Mucosa of descending colon (tissue), 3 donors: Measurements from ENCODE around the gene GSC2. TPM values are rescaled to one million over a fixed set of nuclear protein-coding genes. Genes with fewer than 3 reads are reported as not detected.

Experiments
- ATAC-seq: fragments of 200-7000 bp; cut with Tn5 transposase; one replicate; pipeline ENCODE4 v1.9.1; 2020; ENCODE audit warnings: mild to moderate bottlenecking, moderate library complexity
- DNase-seq, 3 donors: peaks; one replicate each; pipeline ENCODE4 v3.0.0-alpha.2; 2020
- H3K36me3 ChIP-seq: fragments of 200-600 bp; one replicate; pipeline ENCODE4 v1.8.0; 2021; ENCODE audit warnings: low read depth, mild to moderate bottlenecking
- H3K4me1 ChIP-seq: fragments of 200-600 bp; one replicate; pipeline ENCODE4 v1.8.0; 2021; ENCODE audit warnings: low read depth, mild to moderate bottlenecking
- H3K4me3 ChIP-seq: fragments of 200-600 bp; one replicate; pipeline ENCODE4 v1.8.0; 2021; ENCODE audit warnings: mild to moderate bottlenecking
- H3K9me3 ChIP-seq: fragments of 200-600 bp; one replicate; pipeline ENCODE4 v1.8.0; 2021; ENCODE audit warnings: mild to moderate bottlenecking
- intact Hi-C, 2 donors: fragments of 100-400 bp; cut with DNase I in 1 of 2; cut with micrococcal nuclease in 1 of 2; formaldehyde crosslinking; loops; one replicate each; pipeline versions ENCODE4 v1.11.0 to v1.11.1; 2022; cut with DNase I, micrococcal nuclease
- total RNA-seq, 3 donors: library from RNA; stranded (reverse); fragmentation: NEBNext Ultra II Directional in 2 of 3; extraction: Animal tissue kit (Norgen Biotek cat#: 25700) in 2 of 3; gene quantifications; one replicate each; pipeline versions ENCODE4 v1.2.1 to v1.2.4, GENCODE V29; 2021 to 2023
- TF ChIP-seq, protein P1 (sequence below): fragments of 200-600 bp; IDR thresholded peaks from one replicate; pipeline ENCODE4 v1.8.0; 2022; ENCODE audit warnings: antibody characterized with exemption, mild to moderate bottlenecking
- donor health status: DM: no; HTN: no; CAD: no; lungs with moderate emphysema.
- donor health status: DM: no; HTN: no; CAD: no.
- donor health status: DM: no; HTN: yes; CAD: no.

The GSC2 gene
- total RNA-seq, 3 donors from 2014 or later: not detected

DNA sequence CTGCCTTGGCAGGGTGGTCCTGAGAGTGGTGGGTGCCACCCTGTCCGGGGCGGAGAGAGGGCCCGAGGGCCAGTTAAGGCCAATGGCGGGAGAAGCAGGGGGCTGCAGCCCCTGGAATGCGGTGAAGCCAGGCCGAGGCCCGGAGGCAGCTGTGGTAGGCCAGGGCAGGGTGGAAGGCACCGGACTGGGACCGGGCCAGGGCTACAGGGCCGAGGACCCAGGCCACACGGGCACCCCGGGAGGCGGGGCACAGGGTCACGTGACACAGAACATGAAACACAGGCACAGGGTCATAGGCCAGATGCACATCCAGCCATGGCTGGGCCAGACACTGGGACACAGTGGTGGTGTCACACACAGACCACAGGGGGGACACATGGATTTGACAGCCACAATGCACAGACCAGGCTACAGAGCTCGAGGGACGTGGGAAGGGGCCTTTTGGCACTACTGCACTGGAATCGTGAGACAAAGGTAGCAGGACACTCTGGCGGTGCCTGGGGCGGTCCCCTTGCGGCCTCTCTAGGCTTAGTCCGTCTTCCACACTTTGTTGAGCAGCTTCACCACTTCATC, 25.6 kb upstream of the GSC2 start:
- DNase-seq (peak; percentile 18 to 59 (median 36)), ATAC-seq (no peak)
- peaks cover 40% of the 10 kb centered on the region for H3K4me1 ChIP-seq
- intact Hi-C loops: no loop called here
- H3K4me3 ChIP-seq: no peak overlapping the region
- H3K36me3 ChIP-seq: no peaks in the 10 kb centered on the region
- no peaks in the 10 kb centered on the region for H3K9me3 ChIP-seq
- TF ChIP-seq, protein P1, sequence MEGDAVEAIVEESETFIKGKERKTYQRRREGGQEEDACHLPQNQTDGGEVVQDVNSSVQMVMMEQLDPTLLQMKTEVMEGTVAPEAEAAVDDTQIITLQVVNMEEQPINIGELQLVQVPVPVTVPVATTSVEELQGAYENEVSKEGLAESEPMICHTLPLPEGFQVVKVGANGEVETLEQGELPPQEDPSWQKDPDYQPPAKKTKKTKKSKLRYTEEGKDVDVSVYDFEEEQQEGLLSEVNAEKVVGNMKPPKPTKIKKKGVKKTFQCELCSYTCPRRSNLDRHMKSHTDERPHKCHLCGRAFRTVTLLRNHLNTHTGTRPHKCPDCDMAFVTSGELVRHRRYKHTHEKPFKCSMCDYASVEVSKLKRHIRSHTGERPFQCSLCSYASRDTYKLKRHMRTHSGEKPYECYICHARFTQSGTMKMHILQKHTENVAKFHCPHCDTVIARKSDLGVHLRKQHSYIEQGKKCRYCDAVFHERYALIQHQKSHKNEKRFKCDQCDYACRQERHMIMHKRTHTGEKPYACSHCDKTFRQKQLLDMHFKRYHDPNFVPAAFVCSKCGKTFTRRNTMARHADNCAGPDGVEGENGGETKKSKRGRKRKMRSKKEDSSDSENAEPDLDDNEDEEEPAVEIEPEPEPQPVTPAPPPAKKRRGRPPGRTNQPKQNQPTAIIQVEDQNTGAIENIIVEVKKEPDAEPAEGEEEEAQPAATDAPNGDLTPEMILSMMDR: no peak

DNA sequence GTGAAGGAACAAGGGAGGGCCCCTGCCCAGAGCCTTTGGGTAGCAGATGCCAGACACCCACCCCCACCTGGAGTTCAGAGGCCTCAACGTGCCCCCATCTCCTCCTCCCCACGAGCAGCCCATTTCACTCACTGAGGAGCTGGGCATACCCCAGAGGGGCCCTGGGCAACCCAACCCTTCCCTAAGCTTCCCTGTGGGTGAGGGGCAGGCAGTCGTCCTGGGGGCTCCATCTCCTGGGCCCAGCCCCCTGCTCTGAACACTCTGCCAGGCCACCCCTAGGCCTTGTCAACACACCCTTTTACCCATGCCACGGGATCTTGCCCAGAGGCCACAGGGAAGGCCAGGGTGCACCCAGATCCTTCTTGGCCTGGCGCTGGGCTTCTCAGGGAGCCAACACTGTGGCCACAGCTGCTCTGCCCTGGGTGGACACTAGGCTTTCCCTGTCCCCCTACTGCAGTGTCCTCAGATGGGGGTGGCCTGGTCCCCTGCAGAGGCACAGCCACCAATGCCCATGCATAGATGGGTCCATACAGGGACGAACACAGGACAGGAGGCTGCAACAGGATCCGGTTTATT, 25.0 kb upstream of the GSC2 start:
- peaks cover 42% of the 10 kb centered on the region for H3K4me1 ChIP-seq

DNA sequence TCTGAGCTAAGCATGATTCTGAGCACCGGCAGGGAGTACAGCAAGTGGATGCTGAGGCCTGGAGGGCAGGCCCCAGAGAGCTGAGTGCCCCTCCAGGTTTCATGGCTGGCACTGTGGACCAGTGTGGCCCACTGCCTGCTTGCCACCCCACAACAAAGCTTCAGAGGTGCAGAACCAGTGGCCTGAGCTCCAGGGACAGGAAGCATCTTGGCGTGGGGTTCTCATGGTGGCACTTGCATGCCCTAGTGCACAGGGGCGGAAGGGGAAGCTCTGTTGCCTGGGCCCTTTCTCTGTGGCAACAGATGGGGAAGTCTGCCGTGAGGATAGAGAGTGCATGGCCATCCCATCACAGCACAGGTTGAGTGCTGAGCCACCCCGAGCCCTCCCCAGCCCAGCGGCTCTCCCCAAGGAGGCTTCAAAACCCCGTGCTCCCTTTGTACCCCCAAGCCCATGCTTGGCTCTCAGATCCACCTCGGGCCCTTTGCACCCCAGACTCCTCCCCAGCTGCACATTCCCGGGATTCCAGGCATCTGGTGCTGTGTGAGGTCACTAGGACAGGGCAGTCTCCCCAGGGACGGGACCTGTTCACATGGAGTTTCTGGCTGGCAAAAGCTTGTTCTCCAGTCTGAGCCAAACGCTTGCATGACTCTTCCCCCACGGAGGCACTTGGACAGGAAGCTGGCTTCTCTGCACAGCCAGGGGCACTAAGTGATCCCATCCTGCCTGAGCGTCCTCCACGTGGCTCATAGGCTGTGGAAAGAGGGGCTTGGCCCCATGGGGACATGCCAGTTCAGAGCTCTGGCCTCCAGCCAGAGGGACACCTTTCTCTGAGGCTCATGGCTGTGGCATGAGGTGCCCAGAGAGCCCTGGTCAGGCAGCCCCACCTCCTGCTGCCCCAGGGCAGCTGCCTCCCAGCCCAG, 24.3 kb upstream of the GSC2 start:
- TF ChIP-seq, protein P1: no peak
- H3K4me3 ChIP-seq: no peak overlapping the region
- ATAC-seq: no peak
- peak in 1 of 3 donors; percentile 59 for DNase-seq
- peaks cover 42% of the 10 kb centered on the region for H3K4me1 ChIP-seq
- no peaks in the 10 kb centered on the region for H3K9me3 ChIP-seq
- intact Hi-C loops: no loop called here
- H3K36me3 ChIP-seq: no peaks in the 10 kb centered on the region

More for the DNA sequence above, 25.0 kb upstream of the GSC2 start:
- no peak for DNase-seq
- no peak for ATAC-seq
- no peaks in the 10 kb centered on the region for H3K9me3 ChIP-seq
- H3K4me3 ChIP-seq: no peak overlapping the region
- no peaks in the 10 kb centered on the region for H3K36me3 ChIP-seq
- intact Hi-C loops: no loop called here
- TF ChIP-seq, protein P1: no peak

DNA sequence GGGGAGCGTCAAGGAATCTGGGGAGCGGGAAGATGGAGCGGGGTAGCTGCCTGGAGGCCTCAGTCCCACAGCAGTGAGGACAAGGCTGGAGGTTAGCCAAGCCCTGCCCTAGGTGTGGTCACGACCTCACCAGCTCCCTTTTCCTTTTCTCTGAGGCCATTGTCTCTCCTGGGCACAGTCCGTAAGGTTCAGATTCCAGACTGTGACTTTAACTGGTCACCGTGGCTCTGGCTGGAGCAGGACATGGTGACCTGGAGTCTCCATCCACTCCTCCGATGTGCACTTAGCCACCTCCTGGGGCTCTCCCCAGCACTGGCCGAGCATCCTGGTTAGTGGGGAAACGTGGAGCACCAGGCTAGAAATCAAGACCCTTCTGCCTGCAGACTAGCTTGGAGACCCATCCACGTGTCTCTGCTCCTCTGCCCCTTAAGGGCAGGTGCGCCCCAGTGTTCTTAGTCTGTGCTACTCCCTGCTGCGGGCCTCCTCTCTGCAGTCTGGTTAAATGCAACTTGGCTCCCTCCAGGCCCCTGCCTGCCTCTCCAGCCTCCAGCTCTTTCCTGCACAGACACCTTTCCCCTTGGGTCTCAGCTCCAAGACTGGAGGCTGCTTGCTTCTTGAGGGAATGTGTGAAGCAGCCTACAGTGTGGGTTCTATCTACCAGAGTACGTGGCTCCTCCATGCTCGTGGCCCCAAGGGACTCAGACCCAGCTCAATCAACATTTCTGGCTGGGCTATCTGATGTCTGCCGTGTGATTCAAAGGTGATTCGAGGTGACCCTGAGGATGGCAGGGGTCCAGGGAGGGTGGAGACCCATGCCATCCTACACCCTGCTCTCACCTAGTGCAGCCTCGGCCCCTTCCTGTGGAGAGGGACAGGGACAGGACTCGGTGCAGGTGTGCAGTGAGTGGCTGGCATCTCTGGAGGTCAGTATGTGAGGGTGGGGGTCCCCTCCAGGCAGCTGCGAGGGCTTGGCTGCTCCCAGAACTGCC, 23.2 kb upstream of the GSC2 start:
- Histone ChIP-seq H3K4me1 (peaks cover 44% of the 10 kb centered on the region), H3K4me3 (no peak overlapping the region), H3K9me3 (no peaks in the 10 kb centered on the region), H3K36me3 (no peaks in the 10 kb centered on the region)
- DNase-seq: peak; percentile 74 to 88 (median 81)
- peak; percentile 64 for ATAC-seq
- TF ChIP-seq, protein P1: no peak
- intact Hi-C loops: no loop called here
